Activated CD4-positive, alpha-beta T cell treated with anti-CD3 and anti-CD28 coated beads, Interleukin-2, amount 50 U/mL, for 1 hour (primary cell): Measurements from ENCODE around the gene SRF.
A peak's percentile ranks its signal among the peaks of the same experiment; 100 is the strongest.
"Not testable (repeated sequence)": the region's sequence is repeated elsewhere in the genome, so short reads cannot be mapped to it uniquely, and the experiment has no call there.

Experiments used
- DNase-seq: peaks from one replicate; pipeline ENCODE4 v3.0.0-alpha.2; 2020

SRF gene

GRCh38 chr6:43170931-43171706 lies at the start of gene SRF:
TSS of gene SRF (plus strand) at chr6:43171269. CDS start at chr6:43171657, 388 bp downstream.
- DNase-seq = peak; percentile 99

- DNase-seq = no peak
Observed at GRCh38 chr6:43122146-43122545, 48.9 kb upstream of the SRF start.

- DNase-seq = no peak
Observed at GRCh38 chr6:43123461-43124314, 47.4 kb upstream of the SRF start.

GRCh38 chr6:43124481-43124880 lies 46.6 kb upstream of the SRF start:
- no peak for DNase-seq

GRCh38 chr6:43125119-43125518 lies 46.0 kb upstream of the SRF start:
- DNase-seq = no peak

GRCh38 chr6:43125555-43125954 lies 45.5 kb upstream of the SRF start:
- DNase-seq = no peak

GRCh38 chr6:43127180-43127579 lies 43.9 kb upstream of the SRF start:
- DNase-seq = no peak

GRCh38 chr6:43127877-43128276 lies 43.2 kb upstream of the SRF start:
- no peak for DNase-seq

- DNase-seq = no peak
Observed at GRCh38 chr6:43128926-43129325, 42.1 kb upstream of the SRF start.

GRCh38 chr6:43129434-43130194 lies 41.5 kb upstream of the SRF start:
- DNase-seq = peak; percentile 14

GRCh38 chr6:43130429-43130828 lies 40.6 kb upstream of the SRF start:
- no peak for DNase-seq

- not testable (repeated sequence) for DNase-seq
Observed at GRCh38 chr6:43131379-43131778, 39.7 kb upstream of the SRF start.

- DNase-seq = no peak
Observed at GRCh38 chr6:43138267-43138666, 32.8 kb upstream of the SRF start.

GRCh38 chr6:43139973-43140372 lies 31.1 kb upstream of the SRF start:
- not testable (repeated sequence) for DNase-seq

- DNase-seq = no peak
Observed at GRCh38 chr6:43141644-43142043, 29.4 kb upstream of the SRF start.

GRCh38 chr6:43142101-43142500 lies 29.0 kb upstream of the SRF start:
- DNase-seq = no peak

GRCh38 chr6:43143235-43144128 lies 27.6 kb upstream of the SRF start:
- peak; percentile 70 for DNase-seq

- DNase-seq = no peak
Observed at GRCh38 chr6:43144879-43145278, 26.2 kb upstream of the SRF start.

- no peak for DNase-seq
Observed at GRCh38 chr6:43146261-43146660, 24.8 kb upstream of the SRF start.

GRCh38 chr6:43146709-43147688 lies 24.1 kb upstream of the SRF start:
- no peak for DNase-seq
